Measurements from ENCODE around the gene SF3B1.
"Not testable (repeated sequence)": the region's sequence is repeated elsewhere in the genome, so short reads cannot be mapped to it uniquely, and the experiment has no call there.

The SF3B1 gene

DNA sequence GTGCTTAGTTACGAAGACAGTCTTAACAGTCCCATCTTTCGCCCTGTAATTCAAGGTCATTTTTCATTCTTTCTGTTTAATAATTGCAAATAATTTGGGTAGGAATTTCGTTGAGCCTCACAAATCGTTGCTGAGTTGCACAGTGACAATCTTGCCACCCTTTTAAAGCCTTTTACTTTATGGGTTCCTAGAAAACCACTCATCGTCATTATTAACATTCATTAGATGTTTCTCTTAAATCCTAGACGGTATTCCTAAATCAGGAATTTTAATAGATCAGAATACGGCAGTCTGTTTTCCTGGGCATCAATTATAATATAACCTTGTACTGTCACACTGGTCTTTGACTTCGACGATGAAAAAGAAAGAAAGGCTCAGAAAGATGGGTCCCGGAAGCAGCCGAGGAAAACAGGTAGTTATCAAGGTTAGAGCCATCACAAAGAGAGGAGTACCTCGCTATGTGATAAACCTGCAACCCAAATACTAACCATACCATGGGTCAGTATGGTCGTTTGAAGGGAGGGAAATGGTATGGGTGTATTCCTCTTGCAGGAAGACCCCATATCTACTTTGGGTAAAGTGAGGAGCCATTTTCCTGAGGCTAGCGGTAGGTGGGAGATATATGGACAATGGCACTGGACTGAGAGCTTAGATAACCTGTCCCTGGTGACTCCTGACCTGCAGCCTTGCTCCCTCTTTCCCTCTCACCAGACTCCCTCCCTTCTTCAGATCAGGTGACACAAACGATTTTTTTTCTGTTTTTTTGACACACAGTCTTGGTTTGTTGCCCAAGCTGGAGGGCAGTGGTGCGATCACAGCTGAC is 981 bp upstream of the SF3B1 start:
- no peak for DNase-seq (ENCODE audit: low spot score)

DNA sequence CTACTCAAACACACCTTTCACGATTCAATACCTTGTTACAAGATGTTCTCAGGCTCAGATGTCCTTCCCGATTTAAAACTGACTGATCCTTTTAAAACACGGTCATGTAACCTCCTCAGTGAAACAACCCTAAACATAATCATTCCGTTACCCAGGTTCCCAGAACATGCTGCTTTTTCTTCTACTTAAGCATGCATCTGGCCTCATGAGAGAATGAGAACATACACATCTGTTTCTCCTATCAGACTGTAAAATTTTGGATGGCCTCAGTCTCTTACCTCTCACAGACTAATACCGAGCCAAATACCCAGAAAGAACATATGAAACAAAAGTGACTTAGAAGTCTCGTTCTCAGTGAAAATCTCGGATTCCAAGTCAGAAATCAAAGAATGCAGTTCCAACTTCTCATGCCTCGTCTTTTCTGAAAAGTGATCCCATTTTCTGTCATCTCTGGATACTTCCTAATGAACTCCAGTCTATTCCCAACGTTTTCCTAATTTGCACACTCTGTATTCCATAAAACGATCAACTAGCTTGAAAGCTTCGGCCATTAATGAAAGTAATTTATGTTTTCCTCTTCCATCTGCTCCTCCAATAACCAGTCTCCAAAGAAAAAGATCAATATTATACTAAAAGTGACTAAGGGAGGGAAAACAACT is 919 bp downstream of the SF3B1 start:
- no peak for DNase-seq (ENCODE audit: low spot score)

- not testable (repeated sequence) for DNase-seq (ENCODE audit: low spot score)
Observed at GRCh38 chr2:197432527-197432926, 2.3 kb downstream of the SF3B1 start.

- no peak for DNase-seq (ENCODE audit: low spot score)
Observed at GRCh38 chr2:197431858-197432257, 3.0 kb downstream of the SF3B1 start.

DNA sequence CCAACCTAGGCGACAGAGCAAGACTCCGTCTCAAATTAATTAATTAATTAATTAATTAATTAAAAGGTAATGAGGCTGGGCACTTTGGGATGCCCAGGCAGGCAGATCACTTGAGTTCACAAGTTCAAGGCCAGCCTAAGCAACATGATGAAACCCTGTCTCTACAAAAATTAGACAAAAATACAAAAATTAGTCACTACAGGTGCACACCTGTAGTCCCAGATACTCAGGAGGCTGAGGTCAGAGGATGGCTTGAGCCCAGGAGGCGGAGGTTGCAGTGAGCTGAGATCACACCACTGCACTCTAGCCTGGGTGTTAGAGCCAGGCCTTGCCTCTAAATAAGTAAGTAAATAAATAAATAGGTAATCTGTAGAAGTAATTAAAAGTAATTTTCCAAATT is 6.8 kb downstream of the SF3B1 start:
- no peak for DNase-seq (ENCODE audit: low spot score)

GRCh38 chr2:197426723-197427603 is 7.9 kb downstream of the SF3B1 start:
- no peak for DNase-seq (ENCODE audit: low spot score)

GRCh38 chr2:197425550-197425949 is 9.3 kb downstream of the SF3B1 start:
- no peak for DNase-seq (ENCODE audit: low spot score)

GRCh38 chr2:197423307-197423706 is 11.5 kb downstream of the SF3B1 start:
- DNase-seq (ENCODE audit: low spot score), result no peak

DNA sequence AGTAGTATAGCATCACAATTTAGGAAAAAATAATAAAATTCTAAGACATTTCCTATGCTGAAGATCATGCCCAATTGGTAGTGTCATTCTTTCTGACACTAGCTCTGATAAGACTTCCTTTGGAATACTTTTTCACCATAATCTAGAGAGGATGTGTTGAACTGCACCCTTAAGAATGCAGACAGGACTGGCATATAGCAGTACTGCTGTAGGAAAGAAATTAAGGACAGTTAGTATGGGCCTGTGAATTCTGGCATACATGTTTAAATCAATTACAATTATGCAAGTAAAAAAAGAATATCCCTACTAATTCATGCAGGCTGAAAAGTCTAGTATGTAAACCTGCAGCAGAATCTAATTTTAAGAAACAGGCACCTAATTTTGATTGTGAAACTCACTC is 15.4 kb downstream of the SF3B1 start:
- DNase-seq (ENCODE audit: low spot score), result no peak

DNA sequence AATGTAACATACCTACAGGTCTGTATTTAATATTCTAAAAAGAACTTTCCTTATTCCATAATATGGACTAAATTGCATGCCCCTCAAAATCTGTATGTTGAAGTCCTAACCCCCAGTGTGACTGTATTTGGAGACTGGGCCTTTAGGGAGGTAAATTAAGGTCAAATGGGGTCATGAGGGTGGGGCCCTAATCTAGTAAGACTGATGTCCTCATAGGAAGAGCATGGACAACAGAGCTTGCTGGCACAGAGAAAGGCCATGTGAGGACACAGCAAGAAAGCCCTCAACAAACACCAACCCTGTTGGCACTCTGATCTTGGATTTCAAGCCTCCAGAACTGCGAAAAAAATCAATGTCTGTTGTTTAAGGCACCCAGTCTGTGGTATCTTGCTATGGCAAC is 18.6 kb downstream of the SF3B1 start:
- DNase-seq (ENCODE audit: low spot score), result no peak

DNA sequence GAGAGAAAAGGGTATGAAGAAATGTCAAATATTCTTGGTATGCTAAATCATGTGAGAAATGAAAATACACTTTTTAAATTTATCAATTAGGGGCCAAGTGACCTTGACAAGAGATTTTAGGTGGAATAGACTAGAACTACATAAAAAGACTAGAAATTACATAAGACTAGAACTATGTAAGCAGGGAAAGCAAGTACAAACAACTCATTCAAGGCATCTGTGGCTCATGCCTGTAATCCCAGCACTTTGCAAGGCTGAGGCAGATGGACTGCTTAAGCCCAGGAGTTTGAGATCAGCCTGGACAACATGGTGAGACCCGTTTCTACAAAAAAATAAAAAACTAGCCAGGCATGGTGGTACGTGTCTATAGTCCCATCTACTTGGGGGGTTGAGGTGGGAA is 20.3 kb downstream of the SF3B1 start:
- no peak for DNase-seq (ENCODE audit: low spot score)

DNA sequence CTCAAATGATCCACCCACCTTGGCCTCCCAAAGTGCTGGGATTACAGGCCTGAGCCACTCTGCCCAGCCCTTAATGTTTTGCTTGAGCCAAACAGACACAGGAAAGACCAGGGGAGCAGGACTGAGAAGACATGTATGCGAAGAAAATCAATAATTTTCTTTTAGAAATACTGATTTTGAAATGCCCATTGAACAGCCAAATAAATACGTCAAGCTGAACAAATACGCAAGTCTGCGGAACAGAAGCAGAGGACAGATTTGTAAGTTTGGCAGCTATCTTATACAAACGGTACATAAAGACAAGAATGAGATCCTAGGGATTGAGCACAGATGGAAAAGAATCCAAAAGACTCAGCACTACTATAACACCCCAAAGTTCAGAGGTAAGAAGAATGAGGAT is 20.8 kb downstream of the SF3B1 start:
- DNase-seq (ENCODE audit: low spot score), result no peak

DNA sequence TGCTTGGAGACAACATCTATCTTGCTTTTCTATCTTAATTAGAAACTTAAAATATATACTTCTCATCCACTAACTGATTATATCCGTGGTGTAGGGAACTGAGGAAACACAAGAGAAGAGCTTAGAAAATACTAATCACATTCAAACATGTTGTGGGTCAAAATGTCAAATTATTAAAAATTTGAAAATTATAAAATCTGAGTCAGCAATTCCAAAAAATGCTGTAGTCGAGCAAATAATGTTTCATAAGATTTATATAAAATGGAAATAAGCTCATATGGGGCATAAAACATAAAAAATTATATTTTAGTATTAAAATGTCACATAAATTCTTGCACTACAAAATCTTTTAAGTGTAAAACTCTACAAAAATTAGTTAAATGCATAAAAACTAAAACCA is 29.2 kb downstream of the SF3B1 start:
- DNase-seq (ENCODE audit: low spot score), result no peak

- DNase-seq (ENCODE audit: low spot score), result no peak
Observed at GRCh38 chr2:197399887-197400540, 34.8 kb downstream of the SF3B1 start.

- DNase-seq (ENCODE audit: low spot score), result no peak
Observed at GRCh38 chr2:197398913-197399312, 35.9 kb downstream of the SF3B1 start.

DNA sequence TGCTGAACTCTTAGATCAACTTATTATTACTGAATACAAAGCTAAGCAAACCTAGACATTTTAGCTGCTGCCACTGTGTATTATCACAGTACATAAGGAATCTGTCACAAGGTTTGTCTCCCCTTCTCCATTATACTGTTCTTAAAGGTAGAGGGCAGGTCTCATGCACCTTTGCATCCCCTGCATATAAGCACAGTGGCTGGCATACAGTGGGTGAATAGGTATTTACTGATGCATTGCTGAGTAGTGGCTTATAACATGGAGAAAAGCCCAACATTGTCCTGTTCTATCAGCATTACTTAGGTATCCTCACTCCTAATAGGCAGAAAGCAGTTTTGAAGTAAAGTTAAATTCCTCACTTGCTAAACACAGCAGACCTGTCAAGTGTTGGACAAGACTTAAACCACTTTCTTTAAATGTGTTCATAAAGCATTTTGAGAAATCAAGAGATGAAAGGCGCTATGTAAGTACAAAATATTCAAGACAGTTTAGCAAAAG is 43.6 kb downstream of the SF3B1 start:
- no peak for DNase-seq (ENCODE audit: low spot score)

GRCh38 chr2:197388866-197389587 is 45.8 kb downstream of the SF3B1 start:
- DNase-seq (ENCODE audit: low spot score), result no peak

- DNase-seq (ENCODE audit: low spot score), result no peak
Observed at GRCh38 chr2:197387179-197387578, 47.6 kb downstream of the SF3B1 start.

- no peak for DNase-seq (ENCODE audit: low spot score)
Observed at GRCh38 chr2:197386242-197386641, 48.6 kb downstream of the SF3B1 start.

GRCh38 chr2:197383825-197384224 is 51.0 kb downstream of the SF3B1 start:
- no peak for DNase-seq (ENCODE audit: low spot score)

- DNase-seq (ENCODE audit: low spot score), result no peak
Observed at GRCh38 chr2:197381641-197382040, 53.2 kb downstream of the SF3B1 start.

Measured in COLO829 (cell line).